GM21786 (cell line): ENCODE measurements around the gene NDUFAF5.

Source experiments
- ATAC-seq: cut with Tn5 transposase; IDR thresholded peaks from one replicate; pipeline ENCODE4 v1.9.1; 2021; ENCODE audit not compliant: unreplicated experiment

NDUFAF5 gene

DNA sequence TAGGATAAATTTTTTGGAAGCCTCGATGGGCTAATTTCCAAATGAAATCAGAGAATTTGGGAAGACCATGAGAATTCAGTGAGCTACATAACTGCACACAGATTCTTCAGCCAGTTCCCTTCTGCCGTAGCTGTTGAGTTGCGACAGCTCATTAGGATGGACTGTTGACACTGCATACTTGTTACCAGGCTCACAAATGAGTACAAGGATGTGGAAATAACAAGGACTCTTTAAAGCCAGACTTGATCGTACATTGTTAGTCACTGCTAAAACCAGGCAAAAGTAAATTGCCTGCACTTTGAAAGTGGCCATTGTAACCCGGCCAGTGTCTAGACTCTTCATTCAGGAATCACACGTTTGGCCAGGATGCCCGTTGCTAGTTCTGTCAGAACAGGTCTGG, 37.0 kb downstream of the NDUFAF5 start:
- no peak for ATAC-seq

DNA sequence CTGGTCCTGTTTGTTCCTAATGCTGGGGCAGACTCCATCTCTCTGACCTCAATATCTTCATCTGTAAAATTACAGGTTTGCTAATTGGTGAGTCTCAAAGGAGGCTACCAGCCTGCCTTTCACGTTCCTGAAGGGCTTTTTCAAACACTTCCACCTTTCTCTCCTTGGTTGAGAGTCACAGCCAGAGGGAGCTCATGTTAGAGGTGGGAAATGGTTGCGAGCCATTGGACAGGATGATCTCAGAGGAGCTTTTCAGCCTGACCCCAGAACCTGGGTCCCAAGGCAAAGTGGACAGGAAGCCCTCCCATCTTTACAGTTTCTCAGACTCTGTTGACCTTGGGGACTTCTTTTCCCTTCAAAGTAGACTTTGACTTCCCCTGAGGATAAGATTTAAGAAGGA, 37.6 kb downstream of the NDUFAF5 start:
- no peak for ATAC-seq

DNA sequence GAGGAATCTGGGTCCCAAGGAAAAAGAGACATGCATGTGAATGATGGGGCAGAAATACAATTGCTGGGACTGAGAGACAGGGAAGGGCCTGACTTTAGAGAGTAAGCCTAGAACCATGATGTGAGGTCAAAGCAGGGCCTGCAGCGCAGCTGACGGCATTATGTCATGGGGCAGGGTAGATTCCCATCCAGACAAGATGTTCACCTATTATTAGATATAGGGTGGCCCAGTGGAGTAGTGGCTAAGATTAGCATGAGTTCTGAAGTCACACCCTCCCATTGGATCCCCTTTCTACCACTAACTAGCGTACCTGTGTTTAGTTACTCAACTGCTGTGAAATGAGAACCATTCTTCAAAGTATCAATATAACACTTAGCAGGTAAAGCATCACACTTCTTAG, 39.6 kb downstream of the NDUFAF5 start:
- ATAC-seq, result no peak

DNA sequence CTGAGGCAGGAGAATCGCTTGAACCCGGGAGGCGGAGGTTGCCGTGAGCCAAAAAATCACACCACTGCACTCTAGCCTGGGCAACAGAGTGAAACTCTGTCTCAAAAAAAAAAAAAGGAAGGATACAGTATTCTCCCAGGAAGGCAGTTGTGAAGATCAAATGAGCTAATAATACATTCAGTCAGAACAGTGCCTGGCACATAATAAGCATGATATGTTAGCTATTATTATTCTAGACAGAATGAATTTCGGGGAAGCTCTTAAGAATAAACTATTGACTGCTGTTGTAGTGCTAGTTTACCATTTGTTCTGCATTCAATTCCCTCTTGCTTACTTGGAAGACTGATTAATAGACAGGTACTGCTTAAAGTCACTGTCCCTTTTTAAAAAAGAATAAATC, 40.6 kb downstream of the NDUFAF5 start:
- ATAC-seq, result no peak

DNA sequence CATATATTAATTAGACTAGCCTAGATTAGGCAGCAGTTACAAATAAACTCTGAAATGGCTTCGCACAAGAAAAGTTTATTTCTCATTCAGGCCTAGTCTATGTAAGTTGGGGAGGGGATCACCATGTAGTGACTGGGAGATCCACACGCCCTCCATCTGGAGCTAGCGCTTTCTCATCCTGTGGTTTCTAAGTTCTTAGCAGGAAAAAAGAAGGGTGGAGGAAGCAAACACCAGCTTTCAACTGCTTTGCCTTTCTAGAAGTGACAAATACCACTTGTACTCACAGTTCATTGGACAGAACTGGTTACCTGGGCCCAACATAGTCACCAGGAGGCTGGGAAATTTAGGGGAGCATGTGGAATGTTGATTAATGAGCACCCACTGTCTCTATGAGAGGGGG, 46.6 kb downstream of the NDUFAF5 start:
- no peak for ATAC-seq

DNA sequence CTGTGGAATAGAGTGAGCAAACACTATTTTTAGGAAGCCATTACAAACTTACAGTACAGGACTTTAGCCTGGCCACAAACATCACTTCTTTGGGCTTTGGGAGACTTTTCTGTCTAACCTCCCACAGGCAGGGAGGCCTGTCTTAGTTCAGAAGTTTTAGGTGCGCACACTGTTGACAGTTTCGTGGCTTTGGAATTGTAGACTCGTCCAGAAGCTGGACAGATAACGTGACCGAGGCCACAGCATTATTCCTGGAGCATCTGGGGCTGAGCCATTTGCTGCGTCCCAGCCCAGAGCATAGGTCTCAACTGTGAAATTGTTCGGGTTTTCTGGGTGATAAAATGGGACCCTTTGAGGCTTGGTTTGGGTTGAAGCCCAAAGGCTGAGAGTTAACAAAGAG, 53.8 kb downstream of the NDUFAF5 start:
- no peak for ATAC-seq

DNA sequence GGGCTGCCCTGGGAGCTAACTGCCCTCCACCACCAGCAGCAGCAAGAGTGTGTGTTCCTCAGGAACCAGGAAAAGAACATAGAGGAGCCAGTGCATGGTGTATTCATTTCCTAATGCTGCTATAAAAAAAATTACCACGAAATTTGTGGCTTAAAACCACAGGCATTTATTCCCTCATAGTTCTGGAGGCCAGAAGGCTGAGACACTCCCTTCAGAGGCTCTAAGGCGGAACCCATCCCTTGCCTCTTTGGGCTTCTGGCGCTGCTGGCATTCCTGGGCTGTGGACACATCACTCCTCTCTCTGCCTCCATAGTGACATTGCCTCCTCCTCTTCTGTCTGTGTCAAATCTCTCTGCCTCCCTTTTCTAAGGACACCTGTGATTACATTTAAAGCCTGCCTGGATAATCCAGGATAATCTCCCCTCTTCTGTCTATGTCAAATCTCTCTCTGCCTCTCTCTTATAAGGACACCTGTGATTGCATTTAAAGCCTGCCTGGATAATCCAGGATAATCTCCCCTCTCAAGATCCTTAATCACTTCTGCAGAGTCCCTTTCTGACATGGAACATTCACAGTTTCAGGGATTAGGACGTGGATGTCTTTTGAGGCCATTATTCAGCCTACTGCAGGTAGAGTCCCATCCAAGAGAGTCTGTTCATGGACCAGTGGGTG, 54.7 kb downstream of the NDUFAF5 start:
- ATAC-seq, result no peak

DNA sequence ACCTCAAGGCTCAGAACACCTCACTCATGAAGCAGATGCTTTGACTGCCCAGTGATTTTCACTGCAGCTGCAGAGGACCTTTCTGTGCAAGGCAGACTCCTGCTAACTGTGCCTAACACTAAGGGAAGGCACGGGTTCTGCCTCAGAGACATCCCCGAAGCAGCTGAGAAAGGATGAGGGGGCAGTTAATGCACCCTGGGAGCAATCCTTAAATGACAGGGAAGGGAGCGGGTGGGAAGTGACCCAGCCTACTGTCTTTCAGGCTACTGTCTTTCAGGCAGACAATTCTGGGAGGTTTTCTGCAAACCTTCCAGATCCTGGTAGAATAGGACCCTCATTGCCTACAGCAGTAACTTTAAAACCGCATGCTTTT, 55.3 kb downstream of the NDUFAF5 start:
- ATAC-seq, result no peak

DNA sequence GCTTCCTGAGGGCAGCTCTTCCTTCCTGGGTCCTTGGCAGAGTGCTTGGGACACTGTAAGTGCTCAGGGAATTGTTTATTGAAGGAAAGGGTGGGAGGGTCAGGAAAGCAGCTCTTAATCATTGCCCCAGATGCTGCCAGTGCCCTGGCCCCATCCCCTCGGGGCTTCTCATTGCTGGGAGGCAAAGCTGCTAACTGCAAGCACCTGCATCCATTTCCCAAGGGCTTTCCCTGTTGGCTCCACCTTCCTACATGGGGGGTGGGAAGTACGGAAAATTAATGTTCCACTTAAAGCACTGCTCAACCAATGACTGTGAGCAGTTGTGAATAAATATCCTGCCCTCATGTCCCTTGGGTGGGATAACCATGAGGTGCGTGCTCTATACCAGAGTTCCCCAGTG, 56.4 kb downstream of the NDUFAF5 start:
- ATAC-seq, result no peak

DNA sequence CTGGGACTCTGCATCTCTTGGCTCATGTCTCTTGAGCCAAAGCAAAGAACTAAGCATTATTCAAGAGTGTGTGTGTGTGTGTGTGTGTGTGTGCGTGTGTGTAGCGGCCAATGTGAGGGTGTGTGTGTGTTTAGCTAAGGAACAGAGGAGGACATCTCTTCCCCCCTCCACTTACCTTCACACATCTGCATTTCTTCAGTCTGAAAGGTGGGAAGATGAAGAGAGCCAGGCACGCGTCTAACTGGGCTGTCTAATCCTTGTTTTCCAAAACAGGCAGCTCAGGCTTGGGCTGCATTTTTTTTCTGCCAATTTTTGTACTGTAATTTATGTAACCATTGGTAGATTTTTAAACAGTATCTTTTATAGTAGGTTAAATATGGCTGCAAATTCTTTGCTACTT, 59.5 kb downstream of the NDUFAF5 start:
- ATAC-seq, result no peak

DNA sequence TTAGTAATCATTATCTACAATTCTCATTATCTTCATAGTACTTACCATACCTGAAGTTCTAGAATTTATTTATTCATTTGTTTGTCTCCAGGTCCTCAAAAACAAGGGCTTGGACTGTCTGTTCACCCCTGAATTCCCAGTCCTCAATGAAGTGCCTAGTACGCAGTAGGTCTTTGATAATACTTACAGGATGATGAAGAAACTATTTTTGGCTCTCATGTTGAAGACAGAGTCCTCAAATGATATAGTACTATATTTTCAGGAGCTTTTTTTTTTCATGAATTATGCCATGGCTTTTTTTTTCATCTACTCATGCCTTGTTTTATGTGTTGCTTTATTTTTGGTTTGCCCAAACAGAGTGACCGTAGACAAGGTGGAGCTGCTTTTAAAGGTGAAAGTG, 66.5 kb downstream of the NDUFAF5 start:
- ATAC-seq, result no peak

DNA sequence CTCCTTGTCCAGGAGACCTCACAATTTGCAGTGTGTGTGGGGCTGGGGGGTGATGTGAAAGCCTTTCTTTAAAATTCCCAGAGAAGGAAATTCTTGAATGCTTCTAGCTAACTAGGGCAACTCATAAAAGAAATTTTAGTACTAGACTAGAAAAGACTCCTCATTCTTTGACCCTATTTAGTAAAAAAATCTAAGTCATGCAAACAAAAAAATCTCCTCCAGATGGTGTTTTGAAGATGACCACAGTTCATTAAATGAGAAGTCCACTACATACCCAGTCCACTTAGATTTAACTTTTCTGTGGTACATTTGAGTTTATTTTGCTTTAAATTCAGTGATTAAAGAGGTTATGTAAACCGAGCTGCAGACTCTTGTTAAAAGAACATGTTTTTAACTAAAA, 67.5 kb downstream of the NDUFAF5 start:
- ATAC-seq, result no peak

DNA sequence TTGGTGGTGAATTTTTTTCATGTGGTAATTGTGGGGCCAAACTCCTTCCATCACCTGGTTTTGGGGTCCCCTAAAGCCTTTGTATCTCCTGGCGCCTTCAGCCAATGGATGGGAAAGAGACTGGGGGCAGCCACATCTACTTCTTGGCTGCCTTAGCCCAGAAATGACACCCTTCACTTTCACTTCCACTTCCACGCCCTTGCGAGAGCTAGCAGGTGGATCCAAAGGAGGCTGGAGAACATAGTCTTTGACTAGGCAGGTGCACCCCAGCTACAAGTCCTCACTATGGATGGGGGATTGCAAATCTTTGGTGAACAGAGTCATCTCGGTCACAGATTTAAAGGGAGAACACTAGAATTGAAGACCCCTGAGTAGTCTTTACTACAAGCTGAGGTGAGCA, 70.8 kb downstream of the NDUFAF5 start:
- ATAC-seq, result no peak

DNA sequence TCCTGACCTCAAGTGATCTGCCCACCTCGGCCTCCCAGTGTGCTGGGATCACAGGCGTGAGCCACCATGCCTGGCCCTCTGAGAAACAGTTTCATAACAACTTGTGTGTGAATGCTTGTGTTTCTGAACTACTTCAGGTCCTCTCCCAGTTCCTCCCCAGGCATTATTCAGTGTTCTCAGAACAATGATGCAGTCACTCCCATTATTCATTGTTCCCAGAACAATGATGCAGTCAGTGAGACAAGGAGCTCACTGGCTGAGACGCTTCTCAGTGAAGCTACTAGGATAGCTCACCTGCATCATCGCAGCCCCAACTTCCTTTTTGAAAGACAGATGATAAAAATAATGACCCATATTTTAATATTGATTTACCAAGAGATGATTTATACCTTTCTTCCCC, 71.5 kb downstream of the NDUFAF5 start:
- ATAC-seq, result no peak

DNA sequence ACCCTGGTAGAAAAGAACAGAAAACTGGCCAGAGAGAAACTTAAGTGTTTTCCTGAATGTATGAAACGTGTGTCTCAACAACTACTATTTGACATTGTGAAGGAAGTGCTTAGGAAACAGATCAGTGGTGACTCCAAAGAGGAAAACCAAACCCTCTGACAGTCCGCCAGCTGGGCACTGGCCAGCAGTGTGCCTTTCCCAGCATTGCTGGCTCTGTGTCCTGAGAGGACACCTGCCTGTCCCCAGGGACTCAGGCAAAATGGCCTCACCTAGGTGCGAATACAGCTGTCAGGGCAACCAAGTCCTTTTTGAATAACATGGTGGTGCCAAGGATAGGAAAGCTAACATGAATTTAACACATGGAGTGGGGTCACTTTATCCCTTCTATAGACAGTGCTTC, 72.5 kb downstream of the NDUFAF5 start:
- no peak for ATAC-seq

DNA sequence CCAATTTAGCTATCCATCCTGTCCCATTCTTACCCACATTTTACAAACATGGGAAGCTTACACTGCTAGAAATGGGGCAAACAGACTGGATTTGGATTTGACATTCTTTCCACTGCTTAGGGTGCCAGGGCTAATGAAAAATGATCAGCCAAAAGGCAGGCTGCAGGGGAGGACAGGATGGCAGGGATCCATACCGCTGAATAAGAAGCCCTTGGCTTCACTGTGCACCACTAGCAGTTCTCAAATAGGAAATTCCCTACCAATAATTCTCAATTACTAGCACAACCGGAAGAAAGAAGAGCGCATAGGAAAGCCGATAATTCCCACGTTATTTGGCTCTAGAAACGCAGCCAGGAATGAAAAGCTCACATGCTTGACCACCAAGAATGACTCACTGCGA, 73.1 kb downstream of the NDUFAF5 start:
- ATAC-seq, result no peak

DNA sequence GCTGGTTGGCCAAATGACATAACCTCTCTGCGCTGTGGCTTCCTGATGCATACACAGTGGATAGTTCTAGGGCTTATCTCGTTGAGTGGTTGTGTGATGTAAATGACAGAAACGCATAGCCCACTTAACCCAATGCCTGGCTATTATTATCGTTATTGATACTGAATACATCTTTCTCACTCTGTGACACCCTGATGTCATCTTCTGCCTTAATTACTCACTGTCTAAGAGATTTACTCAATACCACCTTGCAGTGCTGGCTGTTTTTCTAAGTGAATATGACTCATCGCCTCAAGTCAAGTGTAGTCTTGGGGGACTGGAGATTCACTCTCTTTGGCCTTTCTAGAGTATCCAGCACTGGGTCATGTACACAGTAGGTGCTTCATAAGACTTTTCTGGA, 73.6 kb downstream of the NDUFAF5 start:
- no peak for ATAC-seq

DNA sequence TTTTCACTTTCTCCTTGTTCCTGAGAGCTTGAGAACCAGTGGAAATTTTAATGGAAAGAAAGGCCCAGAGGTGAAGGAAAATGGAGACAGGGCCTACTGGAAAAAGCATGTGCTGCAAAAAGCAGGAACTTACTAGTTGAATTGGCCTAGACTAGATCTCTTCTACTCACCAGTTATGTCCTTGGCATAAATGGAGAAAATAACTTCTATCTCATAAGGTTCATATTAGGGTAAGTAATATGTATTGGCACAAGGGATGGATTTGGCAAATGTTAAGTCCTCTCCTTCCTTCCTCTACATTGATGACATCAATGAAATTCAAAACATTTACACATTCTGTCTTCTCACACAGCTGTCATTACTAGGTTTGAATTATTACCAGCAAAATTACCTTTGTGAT, 74.0 kb downstream of the NDUFAF5 start:
- no peak for ATAC-seq

DNA sequence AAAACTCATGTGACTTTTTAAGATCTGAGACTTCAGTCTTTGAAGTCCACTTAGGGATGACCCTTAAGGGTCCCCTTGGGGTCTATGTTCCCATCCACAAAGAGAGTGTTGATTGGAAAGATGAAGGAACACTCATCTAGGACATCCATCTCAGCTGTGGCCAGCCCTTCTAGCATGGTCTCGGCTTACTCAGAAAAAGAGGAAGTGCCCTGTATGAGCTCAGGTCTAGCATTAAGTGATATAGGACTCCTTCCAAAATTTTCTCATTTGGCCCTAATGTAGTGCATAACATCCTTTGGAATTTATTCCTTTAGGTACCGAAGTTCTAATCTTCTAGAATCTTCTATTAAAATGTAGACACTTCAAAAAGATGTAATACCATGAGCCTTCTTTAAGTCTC, 77.4 kb downstream of the NDUFAF5 start:
- no peak for ATAC-seq

DNA sequence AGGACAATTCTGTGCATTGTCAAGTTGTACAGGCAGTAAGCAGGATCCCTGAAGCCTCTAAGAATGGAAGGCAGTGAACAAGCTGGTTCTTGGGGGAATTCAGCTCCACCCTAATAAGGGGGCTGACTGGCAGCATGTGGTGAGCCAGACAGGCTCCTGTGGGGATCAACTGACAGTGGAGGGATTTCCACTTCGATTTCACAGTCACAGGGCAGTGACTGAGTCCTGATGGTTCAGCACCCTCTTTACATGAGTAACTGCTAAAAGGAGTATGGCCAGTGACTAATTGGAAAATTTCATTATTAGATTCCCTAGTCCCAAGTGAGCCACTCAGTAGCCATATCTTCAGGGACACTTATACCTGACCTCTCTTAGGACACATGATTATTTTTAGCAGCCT, 78.4 kb downstream of the NDUFAF5 start:
- no peak for ATAC-seq

DNA sequence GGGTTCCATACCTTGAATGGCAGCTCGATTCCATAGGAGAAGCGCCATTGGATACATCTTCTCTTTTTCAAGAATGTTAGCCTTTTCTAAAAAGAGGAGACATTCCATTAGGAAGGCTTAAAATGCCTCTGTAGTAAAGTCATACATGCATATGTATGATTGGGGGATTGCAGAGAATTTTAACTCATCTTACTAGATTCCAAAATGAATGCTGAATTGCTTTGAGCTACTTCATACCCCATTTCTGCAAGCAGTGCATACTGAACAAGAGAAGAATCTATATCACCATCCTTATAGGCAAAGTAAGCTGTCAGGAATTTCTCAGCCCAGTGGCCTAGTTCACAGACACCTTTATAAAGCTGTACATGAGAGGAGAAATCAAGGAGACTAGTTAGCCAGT, 80.3 kb downstream of the NDUFAF5 start:
- no peak for ATAC-seq

DNA sequence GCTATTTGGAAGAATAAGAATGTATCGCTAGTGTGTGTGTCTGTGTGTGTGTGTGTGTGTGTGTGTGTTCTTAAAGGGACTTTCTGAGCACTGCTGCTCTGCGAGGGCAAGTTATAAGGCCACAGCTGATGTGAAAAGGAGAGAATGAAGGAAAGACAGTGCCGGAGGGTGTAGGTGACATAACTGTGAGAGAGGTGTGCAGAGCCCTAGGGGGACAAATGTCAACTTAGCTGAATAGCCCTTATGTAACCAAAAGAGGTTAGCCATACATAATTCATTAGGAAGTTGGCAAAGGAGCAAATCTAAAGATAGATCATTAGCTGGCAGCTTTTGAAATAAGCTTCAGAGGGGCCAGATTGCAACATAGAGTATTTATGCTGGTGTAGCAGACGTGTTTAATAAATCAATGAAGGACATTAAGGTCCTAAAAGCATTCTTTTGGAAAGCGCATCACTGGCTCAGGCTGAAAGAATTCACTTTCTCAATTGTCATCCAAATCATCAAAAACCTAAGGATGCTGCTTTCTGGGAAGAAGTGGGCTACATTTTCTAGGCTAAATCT, 81.0 kb downstream of the NDUFAF5 start:
- no peak for ATAC-seq

DNA sequence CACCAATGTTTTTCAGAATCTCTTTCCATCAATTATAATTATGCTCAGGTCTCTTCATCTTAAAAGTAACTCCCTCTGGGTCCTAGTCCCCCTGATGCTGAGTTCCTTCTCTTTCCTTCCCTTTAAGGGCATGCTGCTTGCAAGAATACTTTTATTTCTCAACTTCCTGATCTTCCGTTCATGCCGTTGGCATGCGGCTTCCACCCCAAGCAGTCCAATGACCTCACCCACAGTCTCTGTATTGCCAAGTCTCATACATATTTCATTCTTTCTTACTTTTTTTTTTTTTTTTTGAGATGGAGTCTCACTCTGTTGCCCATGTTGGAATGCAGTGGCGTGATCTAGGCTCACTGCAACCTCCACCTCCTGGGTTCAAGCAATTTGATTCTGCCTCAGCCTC, 83.5 kb downstream of the NDUFAF5 start:
- no peak for ATAC-seq
